NCI-H460 (cell line): ENCODE measurements around the gene ENDOU. TPM values are rescaled to one million over a fixed set of nuclear protein-coding genes. Genes with fewer than 3 reads are reported as not detected.

Source experiments
- DNase-seq: peaks from one replicate; pipeline ENCODE4 v3.0.0-alpha.2; 2016; ENCODE audit warnings: low read depth; ENCODE audit errors: extremely low read depth
- total RNA-seq: library from RNA; depleted of rRNA; stranded (reverse); fragments of >200 nt; shearing (Covaris generic); gene quantifications from 2 replicates; pipeline ENCODE4 v1.2.3, GENCODE V29; 2014

The ENDOU gene
- total RNA-seq, 1 experiment from 2014 or later: 0.37 TPM

DNA sequence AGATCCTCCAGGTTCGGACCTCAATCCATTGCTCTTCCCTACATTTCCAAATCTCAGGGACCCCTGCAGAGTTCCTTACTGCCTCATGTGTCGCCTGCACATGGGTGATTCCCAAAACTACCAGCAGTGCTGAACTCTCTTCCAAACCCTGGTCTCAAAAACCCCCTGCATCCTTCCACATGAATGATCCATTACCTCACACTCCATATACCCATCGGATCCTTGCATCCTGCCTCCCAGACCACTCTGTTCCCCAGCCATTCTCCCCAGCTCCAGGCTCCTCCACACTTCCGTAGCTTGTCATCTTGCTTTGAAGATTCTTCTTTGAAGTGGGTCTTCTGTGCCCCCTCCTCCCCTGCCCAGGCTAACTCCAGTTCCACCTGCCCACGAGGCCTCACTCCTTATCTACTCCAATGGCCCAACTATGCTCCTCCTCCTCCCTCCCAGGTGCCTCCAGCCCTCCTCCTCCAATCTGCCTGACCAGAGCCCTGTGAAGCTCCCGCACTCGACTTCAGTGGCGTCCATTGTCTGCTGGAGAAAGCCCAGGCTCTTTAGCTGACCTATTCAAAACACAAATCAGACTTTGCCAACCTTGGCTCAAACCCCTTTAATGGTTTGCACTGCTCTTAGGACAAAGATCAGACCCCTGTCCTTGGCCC, 19.6 kb upstream of the ENDOU start:
- no peak for DNase-seq

GRCh38 chr12:47744005-47744651, 18.8 kb upstream of the ENDOU start:
- no peak for DNase-seq

GRCh38 chr12:47743311-47743860, 18.1 kb upstream of the ENDOU start:
- no peak for DNase-seq

GRCh38 chr12:47742253-47742825, 17.0 kb upstream of the ENDOU start:
- DNase-seq: peak; percentile 59

DNA sequence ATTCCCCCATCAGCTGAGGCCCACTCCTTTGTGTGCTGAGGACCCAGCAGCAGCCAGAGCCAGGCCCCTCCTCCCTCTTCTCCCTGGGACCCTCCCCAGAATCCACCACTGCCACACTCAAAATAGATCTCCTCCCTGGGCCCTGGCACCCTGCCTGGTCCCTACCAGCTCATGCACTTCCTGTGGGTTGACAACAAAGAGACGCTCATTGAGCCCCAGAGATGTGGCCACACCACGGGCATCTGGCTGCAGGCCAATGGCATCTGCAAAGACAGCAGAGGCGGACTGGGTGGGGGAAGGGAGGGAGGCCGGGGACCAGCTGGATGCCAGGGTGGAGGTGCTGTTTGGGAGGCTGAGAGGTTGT, 16.0 kb upstream of the ENDOU start:
- no peak for DNase-seq

GRCh38 chr12:47740606-47741339, 15.5 kb upstream of the ENDOU start:
- DNase-seq: no peak

DNA sequence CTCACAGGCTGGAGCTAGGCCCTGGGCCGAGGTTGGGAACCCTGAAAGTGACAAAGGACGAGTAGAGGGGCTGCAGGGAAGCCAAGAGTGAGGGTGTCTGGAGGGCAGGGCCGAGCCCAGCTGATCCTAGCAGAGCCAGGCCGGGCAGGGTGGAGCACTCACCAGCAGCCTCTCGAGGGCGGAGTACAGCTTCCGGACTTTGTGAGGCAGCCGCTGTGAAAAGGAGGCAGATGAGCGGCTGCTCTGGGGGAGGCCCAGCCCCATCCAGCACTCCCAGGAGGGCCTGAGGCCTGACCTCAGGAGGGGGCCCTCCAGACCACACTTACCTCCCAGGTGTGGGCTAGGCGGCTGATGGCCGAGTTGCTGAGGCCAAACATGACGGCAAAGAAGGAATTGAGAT, 14.7 kb upstream of the ENDOU start:
- no peak for DNase-seq

DNA sequence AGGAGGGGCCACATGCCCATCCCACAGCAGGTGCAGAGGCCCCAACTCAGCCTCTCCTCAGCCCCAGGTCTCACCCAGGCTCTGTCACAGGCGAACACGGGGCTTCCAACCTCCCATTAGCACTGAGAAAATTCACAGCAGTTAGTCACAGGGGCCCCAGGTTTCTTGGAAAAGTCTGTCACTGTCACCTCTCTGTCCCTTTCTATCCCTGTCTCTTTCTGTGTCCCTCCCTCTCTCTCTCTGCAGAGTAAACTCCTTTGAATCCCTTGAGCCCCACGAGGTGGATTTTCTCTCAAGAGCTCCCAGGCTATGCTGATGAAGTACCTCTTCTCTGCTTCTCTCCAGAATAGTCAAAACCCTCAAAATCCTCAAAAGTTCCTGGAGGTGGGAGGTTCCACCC, 14.0 kb upstream of the ENDOU start:
- no peak for DNase-seq

DNA sequence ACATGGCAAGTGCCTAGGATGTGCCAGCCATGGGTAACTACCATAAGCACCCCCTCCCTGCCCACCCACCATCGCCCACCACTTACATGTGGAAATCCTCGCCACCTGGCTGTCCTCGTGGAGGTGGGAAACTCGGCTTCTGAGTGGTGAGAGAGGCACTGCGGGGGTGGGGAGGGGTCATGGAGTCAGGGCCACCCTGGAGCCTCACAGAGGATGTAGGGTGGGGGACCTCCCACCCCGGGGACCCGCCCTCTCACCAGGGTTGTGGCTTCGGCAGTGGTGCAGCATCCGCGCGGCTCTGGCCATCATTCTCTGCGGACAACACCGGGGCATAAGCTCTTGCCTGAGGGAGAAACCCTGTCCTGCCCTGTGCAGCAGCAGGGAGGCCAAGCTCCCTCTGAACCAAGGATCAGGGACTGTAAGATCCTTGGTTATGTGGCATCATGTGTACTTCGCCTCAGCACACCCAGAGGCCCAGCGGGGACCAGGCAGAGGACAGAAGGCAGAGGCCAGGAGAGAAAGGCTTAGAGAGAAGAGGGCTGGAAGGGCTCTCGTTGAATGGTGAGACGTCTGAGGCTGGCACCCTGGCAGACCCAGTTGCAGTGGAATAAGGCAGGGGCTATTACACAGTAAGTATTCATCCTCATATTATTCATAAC, 12.8 kb upstream of the ENDOU start:
- no peak for DNase-seq

DNA sequence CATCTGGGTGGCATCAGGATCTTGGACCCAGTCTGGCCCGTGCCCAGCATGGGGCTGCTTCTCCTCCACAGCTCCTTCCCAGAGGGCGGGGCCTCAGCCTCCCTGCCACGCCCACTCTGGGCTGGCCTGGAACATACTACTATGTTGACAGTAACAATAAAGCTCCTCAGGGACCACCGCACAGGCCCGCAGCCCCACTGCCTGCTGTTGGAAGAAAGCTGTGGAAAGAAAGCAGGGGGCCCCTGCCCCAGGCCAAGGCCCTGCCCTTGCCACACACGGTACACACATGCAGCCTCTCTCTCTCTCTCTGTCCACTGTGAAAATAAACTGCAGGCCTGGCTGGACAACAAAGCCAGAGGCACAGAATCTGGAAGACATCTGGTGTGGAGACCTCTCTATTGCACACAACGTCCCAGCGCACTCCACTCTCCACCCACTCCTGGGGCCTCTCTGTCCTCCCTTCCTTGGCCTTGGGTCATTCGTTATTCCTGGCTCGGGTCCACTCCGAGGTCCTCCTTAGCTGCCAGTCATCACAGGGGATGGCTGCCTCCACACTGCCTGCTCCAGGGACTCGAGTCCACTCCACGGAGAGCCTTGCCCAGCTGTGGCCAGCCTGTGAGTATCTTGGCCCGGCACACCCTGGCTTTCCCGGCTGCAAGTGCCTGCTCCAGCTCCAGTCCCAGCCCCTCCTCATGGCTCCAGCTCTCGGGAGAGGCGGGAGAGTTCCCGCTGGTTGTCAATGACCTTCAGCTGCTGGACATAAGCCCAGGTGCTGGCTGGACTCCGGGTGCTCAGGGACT, 11.8 kb upstream of the ENDOU start:
- no peak for DNase-seq

GRCh38 chr12:47736216-47736615, 10.9 kb upstream of the ENDOU start:
- no peak for DNase-seq

DNA sequence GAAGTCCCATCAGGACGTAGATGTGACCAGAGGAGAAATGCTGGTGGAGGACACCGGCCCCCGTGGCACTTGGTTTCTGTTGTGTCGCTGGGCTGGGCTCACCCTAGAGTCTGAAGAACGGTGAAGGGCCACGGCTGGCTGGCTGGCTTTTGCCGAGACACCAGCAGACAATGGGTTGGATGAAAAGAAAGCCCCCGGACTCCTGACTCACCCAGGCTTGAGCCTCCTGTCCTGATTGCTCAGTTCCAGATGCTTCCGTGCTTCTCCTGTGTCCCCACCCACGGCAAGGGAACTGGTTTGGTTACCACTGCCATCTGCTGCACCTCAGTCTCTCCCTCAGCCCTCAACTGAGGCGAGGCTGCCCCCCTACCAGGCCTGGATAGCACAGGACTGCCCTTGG, 10.4 kb upstream of the ENDOU start:
- DNase-seq: no peak

GRCh38 chr12:47734725-47735480, 9.6 kb upstream of the ENDOU start:
- no peak for DNase-seq

DNA sequence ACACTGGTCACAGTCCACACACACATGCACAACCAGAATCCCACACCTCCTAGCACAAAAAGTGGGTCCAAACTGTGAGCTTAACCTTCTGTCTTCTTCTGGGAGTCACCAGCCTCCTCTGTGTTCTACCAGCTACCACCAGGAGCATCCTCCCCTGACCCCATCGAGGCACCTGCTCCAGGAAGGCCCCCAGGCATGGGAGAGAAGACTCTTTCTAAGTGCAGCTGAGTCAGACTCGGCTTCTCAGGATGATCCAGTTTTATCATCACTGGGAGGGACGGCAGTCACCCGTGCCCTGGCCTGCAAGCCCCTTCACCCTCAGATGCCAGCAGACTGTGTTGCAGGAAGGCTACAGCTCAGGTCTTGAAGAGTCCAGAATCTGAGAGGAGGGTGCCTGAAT, 7.9 kb upstream of the ENDOU start:
- no peak for DNase-seq

GRCh38 chr12:47732504-47732903, 7.2 kb upstream of the ENDOU start:
- DNase-seq: no peak

- no peak for DNase-seq
Measured at GRCh38 chr12:47731723-47732122, 6.4 kb upstream of the ENDOU start.

GRCh38 chr12:47730341-47730744, 5.1 kb upstream of the ENDOU start:
- DNase-seq: no peak

DNA sequence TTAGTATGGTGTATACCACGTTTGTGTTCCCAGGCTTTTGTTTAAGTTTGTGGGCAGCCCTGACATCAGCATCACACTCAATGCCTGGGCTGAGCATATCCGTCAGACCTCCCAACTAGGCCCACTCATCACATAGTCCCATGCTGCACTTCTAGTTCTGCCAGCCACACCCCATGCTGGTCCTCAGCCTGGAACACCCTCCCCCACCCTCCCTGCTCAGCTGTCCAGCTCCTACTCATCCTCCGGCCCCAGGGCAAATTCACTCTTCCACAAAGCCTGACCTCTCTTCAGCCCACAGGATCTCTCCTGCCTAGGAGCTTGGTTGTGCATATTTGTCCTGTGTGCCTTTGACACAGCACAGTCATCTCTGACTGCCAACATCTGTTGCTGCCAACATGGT, 3.9 kb upstream of the ENDOU start:
- DNase-seq: no peak

GRCh38 chr12:47725893-47726292, 603 bp upstream of the ENDOU start:
- DNase-seq: no peak
